ENCODE measurements around the gene POFUT2. TPM values are rescaled to one million over a fixed set of nuclear protein-coding genes. Genes with fewer than 3 reads are reported as not detected.

The POFUT2 gene
- total RNA-seq, 1 experiment from 2014 or later: 14.3 TPM

DNA sequence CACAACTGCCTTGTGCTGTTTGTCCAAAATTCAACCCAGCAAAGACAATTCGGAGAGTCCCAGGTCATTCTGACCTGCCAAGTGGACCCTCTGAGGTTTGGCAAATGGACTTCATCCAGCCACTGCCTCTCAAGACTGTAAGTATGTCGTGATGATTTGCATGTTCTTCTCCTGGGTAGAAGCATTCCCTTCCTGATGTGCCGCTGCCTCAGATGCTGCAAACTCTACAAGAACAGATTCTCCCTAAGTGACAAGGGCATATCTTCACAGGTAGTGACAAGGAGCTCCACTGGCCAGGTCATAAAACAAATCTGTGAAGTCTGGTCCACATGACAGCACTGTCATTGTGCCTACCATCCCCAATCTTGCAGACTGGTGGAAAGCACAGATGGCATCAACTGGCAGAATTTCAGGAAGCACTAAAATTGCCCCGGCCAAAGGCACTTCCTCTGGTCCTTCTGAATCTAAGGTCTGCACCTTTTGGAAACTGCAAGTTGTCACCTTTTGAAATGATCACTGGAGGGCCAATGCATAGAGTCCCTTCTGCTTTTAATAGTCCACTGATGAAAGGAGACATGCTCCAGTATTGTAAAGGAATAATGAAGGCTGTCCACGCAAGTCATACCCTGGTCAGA, 27.4 kb downstream of the POFUT2 start:
- in situ Hi-C loops (cut with HindIII; ENCODE audit: low pct_unique_long_range_greater_than_20kb, low sequenced_read_pairs): no loop called here
- no peak for DNase-seq (ENCODE audit: low read depth, low spot score)

DNA sequence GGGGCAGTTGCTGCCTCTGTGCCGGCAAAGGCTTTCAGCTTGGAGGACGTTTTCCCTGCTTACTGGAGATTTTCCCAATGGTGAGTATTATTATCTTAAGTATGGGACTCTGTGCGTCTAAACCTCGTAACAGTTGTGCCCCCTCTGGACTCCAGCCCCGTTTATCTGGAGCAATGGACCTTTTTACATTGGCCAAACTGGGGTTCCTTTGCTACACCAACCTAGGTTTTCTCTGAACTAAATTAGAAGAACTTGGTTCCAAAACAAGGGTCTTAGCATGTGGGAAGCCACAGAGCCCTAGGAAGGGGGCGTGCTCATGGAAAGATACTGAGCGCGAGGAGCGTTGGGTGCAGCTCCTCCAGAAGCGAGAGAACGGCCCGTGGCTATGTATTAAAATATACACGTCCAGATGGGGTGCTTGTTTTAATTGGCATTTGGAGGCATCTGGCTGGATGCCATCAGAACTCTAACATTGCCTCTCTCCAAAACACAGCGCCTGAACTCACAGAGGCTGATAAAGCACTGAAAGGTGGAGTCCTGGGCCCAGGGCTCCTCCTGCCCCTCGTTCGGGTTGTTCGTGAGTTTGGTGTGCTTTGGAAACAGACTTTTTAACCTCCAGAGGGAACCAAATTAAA, 28.4 kb downstream of the POFUT2 start:
- DNase-seq (ENCODE audit: low read depth, low spot score): no peak

DNA sequence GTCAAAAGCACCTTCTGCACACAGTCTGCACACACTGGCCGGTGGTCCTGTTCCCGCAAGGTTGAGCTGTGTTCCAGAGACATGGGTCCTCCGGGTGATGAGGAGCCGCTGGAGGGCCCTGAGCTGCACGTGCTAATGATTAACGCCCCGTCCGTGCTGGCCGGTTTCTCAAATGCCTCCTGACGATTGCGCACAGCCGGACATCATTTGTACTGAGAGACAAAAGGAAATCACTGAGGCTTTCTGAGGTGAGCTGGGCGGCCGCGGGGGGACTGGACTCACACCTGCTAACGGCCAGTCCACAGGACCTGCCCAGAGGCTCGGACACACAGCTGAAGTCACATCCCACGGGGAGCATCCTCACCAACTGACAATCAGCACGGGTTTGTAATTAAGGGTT, 29.2 kb downstream of the POFUT2 start:
- DNase-seq (ENCODE audit: low read depth, low spot score): no peak
- in situ Hi-C loops (cut with HindIII; ENCODE audit: low pct_unique_long_range_greater_than_20kb, low sequenced_read_pairs): no loop called here

More for the DNA sequence above, 28.4 kb downstream of the POFUT2 start:
- in situ Hi-C loops (cut with HindIII; ENCODE audit: low pct_unique_long_range_greater_than_20kb, low sequenced_read_pairs): no loop called here

DNA sequence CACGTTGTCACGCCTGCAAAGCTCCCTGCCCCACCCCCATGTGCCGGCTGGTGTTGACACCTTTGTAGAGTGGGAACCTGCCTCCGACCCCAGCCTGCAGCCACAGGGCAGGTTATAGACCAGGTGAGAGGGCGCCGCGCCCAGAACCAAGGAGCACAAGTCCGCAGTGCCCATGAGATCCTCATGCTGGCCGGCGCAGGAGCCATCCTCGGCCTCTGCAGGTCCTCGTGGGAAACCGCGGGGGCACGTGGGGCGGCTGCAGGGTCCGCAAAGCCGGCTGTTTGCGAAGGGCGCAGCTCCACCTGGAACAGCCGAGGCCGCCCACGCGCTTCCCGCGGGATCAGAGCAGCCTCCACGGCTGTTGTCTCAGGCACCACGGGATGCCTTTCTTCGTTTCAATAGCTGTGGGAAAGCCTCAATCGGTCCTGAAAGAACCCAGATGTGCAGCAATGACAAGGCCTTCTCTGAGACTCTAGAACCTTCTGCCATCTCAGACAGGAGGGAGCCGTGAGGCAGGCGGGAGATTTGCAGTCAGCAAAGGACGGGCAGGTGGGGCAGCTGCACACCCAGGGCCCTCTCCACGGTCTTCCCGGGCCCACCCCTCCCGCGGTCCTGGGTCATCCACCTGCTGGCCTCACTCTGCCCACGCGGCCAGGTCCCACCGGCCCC, 29.9 kb downstream of the POFUT2 start:
- in situ Hi-C loops (cut with HindIII; ENCODE audit: low pct_unique_long_range_greater_than_20kb, low sequenced_read_pairs): no loop called here
- DNase-seq (ENCODE audit: low read depth, low spot score): no peak

DNA sequence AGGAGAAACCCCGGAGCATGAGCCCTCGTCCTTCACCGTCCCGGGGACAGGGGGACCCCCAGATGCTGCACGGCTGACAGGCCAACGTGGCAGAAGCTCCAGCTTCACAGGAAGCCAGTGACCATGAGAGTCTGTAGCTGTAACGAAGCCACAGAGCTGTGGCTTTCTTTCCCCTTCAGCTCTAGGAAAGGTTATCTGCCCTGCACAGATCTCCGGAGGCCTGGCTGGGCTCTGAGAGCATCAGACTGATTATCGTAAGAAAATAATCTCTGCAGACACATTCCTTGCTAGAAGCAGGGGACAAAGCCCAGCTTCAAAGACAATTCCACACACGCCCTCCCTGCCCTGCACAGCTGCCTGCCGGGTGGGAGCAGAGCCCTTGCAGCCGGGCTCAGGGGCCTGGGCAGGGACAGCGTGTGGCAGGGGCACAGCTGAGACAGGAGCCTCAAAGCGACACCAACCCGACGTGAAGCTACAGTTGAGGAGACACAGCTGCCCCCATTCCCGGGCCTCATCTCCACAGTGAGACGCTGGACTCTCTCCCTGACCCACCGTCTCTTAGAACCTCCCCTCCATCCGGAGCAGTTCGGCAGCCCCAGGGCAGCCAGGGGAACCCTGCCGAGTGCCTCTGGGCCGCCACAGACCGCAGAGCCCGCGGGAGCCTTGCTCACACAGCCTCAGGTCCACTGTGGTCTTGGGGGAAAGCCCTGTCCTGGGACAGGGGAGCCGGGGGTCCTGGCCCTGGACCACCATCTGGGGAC, 30.6 kb downstream of the POFUT2 start:
- in situ Hi-C loops (cut with HindIII; ENCODE audit: low pct_unique_long_range_greater_than_20kb, low sequenced_read_pairs): no loop called here
- no peak for DNase-seq (ENCODE audit: low read depth, low spot score)

DNA sequence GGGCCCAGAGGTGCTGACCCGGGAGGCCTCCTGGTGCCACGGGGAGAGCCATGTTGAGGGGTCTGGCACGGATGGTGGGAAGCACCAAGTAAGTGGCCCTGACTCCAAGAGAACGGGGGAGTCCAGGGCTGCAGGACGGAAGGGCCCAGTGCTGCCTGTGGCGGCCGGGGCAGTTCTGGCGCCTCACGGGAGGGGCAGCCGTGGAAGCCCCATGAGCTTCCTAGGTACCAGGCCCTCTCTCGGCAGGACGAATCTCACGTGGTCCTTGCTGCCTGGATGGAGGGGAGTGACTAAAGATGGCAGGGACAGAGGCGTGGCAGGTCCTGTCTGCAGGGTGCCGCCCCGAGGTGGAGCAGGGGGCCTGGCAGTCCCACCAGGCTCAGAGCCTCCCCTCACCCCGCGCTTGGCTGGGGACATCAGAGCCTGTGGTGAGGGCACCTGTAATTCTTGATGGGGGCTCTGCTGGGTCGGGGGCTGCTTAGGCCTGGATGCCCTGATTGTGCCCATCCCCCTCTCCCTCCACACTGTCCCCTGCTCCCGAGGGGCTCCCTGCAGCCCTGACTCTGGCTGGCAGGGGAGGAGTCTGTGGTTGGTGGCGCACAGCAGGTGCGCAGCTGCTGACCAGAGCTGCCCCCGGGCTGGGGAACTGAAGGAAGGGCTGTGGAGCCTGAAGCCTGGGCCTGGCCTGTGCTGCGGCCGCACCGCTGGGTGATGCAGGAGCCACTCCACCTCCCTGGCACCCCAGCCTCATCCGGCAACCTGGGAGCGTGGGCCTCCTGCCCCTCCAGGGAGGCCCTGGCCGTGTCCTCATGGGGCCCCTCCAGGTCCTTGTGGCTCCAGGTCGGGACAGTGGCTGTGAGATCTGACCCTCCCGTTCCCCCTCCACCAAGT, 31.4 kb downstream of the POFUT2 start:
- DNase-seq (ENCODE audit: low read depth, low spot score): no peak
- in situ Hi-C loops (cut with HindIII; ENCODE audit: low pct_unique_long_range_greater_than_20kb, low sequenced_read_pairs): no loop called here

DNA sequence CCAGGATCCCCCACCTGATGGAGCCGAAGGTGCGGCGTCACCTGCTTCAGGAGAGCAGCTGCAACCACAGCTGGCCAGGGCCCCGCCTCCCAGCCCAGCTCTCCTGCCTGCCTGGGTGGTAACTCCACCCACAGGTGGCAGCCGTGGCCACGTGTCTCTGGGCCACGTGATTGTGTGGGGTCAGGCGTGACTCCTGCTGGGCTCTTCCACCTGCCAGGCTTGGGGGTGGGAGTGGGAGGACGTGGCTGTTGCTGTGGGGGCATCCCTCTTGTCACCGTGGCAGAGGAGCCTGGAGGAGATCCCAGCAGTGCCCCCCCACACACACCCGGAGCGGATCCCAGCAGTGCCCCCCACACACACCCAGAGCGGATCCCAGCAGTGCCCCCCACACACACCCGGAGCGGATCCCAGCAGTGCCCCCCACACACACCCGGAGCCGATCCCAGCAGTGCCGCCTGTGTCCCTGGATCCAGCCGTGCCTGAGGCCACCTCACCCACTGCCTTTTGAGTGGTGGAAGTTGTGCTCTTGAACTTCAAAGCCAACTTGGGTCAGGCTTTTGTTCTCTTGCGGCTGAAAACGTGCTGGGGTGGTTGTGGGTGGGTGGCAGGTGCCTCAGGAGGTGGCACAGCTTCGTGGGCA, 32.2 kb downstream of the POFUT2 start:
- DNase-seq (ENCODE audit: low read depth, low spot score): no peak
- in situ Hi-C loops (cut with HindIII; ENCODE audit: low pct_unique_long_range_greater_than_20kb, low sequenced_read_pairs): no loop called here

DNA sequence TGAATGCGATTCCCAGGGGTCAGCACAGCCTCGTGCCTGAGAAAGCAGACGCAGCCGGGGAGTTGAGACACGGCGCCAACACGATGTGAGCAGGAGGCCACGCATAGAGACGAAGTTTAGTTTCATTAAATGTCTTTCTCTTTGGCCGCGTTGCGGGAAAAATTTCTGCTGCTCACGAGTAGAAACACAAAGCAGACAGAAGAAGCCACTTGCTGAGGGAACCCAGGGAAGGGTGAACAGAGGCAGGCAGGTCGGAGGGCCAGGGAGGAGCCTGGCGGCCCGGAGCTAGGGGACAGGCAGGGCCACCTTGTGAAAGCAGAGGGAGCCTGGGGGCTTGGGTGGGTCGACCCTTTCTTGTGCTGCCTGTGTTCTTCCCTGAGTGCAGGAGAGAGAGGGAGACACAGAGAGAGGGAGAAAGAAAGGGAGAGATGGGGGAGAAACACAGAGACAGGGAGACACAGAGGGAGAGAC, 33.2 kb downstream of the POFUT2 start:
- DNase-seq (ENCODE audit: low read depth, low spot score): no peak
- in situ Hi-C loops (cut with HindIII; ENCODE audit: low pct_unique_long_range_greater_than_20kb, low sequenced_read_pairs): no loop called here

DNA sequence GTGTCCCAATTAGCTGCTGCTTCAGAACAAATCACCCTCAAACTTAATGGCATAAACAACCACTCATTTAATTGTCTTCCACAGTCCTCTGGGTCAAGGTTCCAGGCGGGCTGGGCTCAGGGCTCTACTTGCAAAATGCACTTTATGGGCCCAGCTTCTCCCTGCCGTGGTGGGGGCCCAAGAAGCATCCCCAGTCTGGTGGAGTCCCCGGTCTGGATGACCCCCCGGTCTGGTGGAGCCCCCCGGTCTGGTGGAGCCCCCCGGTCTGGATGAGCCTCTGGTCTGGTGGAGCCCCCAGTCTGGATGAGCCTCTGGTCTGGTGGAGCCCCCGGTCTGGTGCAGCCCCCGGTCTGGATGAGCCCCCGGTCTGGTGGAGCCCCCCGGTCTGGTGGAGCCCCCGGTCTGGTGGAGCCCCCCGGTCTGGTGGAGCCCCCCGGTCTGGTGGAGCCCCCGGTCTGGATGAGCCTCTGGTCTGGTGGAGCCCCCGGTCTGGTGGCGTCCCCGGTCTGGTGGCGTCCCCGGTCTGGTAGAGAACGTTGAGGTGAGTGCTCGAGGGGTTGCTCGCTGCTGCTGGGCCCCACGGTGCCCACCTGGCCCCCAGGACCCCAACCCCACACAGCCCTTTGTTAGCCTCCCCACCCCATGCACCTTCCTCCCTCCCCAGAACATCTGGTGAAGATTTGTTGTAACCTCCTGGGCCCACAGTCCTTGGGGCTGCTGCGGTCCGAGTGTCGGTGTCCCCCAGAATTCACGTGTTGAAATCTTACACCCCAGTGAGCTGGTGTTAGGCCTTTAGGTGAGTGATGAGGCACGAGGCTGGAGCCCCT, 33.8 kb downstream of the POFUT2 start:
- DNase-seq (ENCODE audit: low read depth, low spot score): no peak
- in situ Hi-C loops (cut with HindIII; ENCODE audit: low pct_unique_long_range_greater_than_20kb, low sequenced_read_pairs): no loop called here

DNA sequence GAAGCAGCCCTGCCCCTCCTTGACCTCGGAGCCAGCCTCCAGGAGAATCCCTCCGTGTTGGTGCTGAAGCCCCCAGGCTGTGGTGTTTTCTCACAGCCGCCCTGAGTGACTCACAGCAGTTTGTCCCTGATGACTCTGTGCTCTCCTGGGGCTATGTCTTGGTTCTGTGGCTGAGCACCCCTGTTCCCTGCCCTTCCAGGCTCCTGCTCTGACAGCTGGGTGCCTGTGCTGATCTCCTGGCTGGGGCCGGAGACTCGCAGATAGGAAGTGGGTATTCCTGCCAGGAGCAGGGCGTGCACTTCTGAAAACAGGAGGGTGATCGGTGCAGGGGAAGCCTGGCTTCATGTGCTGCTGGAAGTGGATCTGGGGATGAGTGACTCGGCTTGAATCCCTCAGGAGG, 34.5 kb downstream of the POFUT2 start:
- no peak for DNase-seq (ENCODE audit: low read depth, low spot score)

DNA sequence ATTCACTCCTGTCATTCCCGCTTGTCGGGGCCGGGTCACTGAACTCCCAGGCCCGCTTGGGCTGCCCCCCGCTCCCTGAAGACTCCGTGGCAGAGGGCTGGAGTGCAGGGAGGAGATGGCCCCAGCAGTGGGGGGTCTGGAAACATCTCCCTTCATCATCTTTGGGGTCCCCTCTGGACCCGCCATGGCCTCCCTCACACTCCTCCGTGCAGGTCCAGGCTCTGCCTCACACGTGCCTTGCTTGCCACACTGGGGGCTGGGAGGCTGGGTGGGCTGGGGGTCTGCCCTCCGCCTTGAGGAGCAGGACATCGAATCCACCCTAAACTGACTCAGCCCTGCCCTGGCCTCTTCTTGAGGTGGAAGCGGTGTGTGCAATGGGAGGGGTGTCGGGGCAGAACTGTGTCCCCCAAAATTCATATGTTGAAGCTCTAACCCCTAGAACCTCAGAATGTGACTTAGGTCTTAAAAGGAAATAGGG, 35.2 kb downstream of the POFUT2 start:
- no peak for DNase-seq (ENCODE audit: low read depth, low spot score)
- in situ Hi-C loops (cut with HindIII; ENCODE audit: low pct_unique_long_range_greater_than_20kb, low sequenced_read_pairs): no loop called here

More for the DNA sequence above, 34.5 kb downstream of the POFUT2 start:
- in situ Hi-C loops (cut with HindIII; ENCODE audit: low pct_unique_long_range_greater_than_20kb, low sequenced_read_pairs): no loop called here

DNA sequence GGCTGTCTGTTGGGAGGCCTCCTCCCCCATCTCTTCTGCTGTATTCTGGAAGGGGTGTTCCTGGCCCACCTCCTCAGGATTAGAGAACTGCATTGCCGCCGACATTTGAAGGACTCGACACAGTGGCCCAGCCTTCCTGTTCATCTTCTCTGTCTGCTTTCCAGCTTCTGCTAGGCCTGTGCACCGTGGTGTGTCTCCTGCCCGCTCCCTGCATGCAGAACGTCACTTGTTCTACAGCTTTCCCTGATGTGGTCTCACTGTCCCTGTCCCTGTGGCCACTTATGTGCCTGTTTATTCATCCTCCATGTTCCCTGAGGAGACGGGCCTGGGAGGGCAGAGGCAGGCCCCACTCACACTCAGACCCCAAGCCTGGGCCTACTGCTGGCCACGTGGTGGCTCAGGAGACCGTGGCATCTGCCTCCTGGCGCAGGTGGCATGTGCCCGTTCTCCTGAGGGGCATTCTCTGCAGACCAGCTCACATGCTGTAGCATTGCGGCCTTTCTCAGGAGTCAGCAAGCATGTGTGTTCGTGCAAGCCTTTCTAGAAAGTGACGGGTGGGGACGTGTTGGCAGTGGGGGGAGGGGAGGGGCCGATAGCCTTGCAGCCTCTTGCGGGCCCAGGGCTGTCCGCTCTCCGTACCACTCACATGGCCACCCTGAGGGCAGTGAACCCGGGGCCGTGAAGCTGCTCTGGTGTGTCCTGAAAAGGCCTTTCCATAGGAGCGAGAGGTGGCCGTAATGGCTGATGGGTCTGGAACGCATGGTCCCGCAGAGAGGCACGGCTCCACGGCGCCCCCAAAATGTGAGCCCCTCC, 35.9 kb downstream of the POFUT2 start:
- DNase-seq (ENCODE audit: low read depth, low spot score): no peak
- in situ Hi-C loops (cut with HindIII; ENCODE audit: low pct_unique_long_range_greater_than_20kb, low sequenced_read_pairs): no loop called here

DNA sequence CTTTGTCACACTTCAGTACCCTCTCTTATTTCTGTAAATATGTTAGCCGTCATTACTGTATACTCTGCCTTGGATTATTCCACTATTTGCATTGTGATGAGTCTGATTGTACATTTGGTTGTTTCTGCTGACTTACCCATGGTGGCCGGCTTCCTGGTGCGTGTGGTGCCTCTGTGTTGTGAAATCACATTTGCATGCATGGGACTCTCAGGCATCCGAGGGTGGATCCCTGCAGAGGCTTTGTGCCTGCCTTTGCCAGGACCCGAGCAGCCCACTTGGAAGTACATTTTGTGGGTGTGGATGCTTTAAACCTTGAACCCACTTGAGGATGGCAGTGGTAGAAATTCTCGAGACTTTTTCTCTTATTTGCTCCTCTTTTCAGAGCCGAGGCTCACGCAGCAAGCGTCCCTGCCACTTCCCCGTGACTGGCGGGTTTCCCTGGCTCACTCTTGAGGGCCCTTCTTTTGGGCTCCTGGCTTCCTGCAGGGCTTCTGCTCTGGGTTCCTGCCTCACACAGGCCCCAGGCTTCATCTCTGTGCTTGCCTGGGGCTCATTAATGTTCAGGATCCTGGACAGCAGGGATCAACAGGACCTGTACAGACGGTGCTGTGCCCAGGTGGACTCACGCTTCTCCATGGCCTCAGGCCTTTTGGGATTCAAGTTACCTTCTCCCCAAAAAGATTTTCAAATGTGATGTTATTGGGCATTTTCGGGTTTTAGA, 36.6 kb downstream of the POFUT2 start:
- in situ Hi-C loops (cut with HindIII; ENCODE audit: low pct_unique_long_range_greater_than_20kb, low sequenced_read_pairs): no loop called here
- no peak for DNase-seq (ENCODE audit: low read depth, low spot score)

DNA sequence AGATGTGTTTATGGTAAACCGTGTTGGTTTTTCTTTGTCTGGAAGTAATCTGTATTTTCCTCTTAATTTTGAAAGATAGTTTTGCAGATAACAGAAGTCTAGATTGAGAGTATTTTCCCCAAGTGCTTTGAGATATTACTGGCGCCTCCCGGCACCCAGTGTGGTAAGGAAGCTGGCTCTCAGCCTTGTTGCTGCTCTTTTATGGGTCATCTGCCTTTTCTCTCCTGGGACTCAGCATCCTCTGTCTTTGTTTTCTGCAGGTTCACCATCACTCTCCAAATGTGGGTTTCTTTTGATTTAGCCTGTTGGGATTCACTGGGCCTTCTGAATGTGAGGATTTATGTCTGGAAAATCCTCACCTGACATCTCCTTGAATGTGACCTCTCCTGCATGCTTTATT, 37.4 kb downstream of the POFUT2 start:
- DNase-seq (ENCODE audit: low read depth, low spot score): no peak
- in situ Hi-C loops (cut with HindIII; ENCODE audit: low pct_unique_long_range_greater_than_20kb, low sequenced_read_pairs): no loop called here

DNA sequence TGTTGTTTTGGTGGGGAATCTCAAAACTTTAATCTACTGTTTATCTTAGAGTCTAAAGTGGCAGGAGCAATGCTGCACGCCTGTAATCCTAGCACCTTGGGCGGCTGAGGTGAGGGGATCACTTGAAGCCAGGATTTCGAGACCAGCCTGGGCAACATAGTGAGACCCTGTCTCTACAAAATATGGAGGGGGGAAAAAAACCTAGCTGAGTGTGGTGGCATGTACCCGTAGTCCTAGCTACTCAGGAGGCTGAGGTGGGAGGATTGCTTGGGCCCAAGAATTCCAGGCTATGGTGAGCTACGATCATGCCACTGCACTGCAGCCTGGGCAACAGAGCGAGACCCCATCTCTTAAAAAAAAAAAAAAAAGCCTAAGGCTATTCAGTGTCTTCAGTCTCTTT, 38.1 kb downstream of the POFUT2 start:
- no peak for DNase-seq (ENCODE audit: low read depth, low spot score)
- in situ Hi-C loops (cut with HindIII; ENCODE audit: low pct_unique_long_range_greater_than_20kb, low sequenced_read_pairs): no loop called here

Measured in SK-MEL-5 (cell line).